WTC11 (cell line): ENCODE data around the gene GPR18.

Experiments used
- CTCF ChIP-seq: fragments of 200-600 bp; IDR thresholded peaks from 2 replicates; pipeline ENCODE4 v1.8.0; 2022; ENCODE audit warnings: antibody characterized with exemption
- MAX ChIP-seq: sonication (generic); formaldehyde crosslinking; IDR thresholded peaks from 2 replicates; pipeline ENCODE4 v1.8.0; 2022; ENCODE audit warnings: mild to moderate bottlenecking, missing genetic modification reagents
- MXD4 ChIP-seq: fragments of 250-450 bp; sonication (Bioruptor Pico); IDR thresholded peaks from 2 replicates; pipeline ENCODE4 v1.8.0; 2021; ENCODE audit warnings: mild to moderate bottlenecking, moderate library complexity, borderline replicate concordance
- NFE2L1 ChIP-seq: sonication (generic); formaldehyde crosslinking; IDR thresholded peaks from 2 replicates; pipeline ENCODE4 v1.8.1; 2023; ENCODE audit warnings: missing genetic modification reagents
- NR2C2 ChIP-seq: sonication (generic); formaldehyde crosslinking; IDR thresholded peaks from 2 replicates; pipeline ENCODE4 v1.8.0; 2022; ENCODE audit warnings: mild to moderate bottlenecking, missing genetic modification reagents
- NR3C1 ChIP-seq: sonication (generic); formaldehyde crosslinking; conservative IDR thresholded peaks from 2 replicates; pipeline ENCODE4 v1.8.1; 2023; ENCODE audit warnings: low read depth, mild to moderate bottlenecking, missing genetic modification reagents
- USF2 ChIP-seq: sonication (generic); formaldehyde crosslinking; IDR thresholded peaks from 2 replicates; pipeline ENCODE4 v1.8.1; 2023; ENCODE audit warnings: mild to moderate bottlenecking, missing genetic modification reagents, moderate library complexity
- ZNF416 ChIP-seq: fragments of 250-450 bp; sonication (Bioruptor Pico); IDR thresholded peaks from 2 replicates; pipeline ENCODE4 v1.9.0; 2021; ENCODE audit warnings: mild to moderate bottlenecking, inconsistent platforms

DNA sequence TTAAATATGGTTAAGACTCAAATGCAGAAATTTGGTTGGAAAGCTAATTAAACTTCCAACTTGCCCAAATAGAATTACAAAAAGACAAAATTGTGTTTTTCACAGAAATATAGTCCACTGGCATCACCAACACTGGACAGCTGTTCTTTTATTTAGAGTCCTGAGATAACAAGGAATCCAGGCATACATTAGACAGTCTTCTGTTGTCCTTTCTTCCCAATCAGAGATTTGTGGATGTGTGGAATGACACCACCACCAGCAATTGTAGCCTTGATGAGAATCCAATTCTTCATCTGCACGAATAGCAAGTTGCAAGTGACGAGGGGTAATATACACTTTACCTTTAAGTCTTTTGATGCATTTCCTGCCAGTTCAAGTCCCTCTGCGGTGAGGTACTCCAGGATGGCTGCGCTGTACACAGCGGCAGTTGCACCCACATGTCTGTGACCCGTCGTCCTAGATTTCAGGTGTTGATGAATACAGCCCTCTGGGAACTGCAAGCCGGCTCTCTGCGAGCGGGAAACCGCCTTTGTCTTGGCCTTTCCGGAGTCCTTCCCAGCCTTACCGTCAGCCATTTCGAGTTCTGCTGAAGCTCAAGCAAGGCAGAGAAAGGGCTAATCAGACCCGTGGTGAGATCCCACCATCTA lies 42.9 kb downstream of the GPR18 start:
- TF ChIP-seq CTCF (no peak), ZNF416 (CRISPR knock-in tag) (no peak), MXD4 (CRISPR knock-in tag) (no peak), NR2C2 (CRISPR knock-in tag) (no peak), MAX (no peak), NFE2L1 (CRISPR knock-in tag) (no peak), NR3C1 (no peak), USF2 (CRISPR knock-in tag) (no peak)
